ENCODE measurements around the gene PTPRM. TPM values are rescaled to one million over a fixed set of nuclear protein-coding genes. Genes with fewer than 3 reads are reported as not detected.

The PTPRM gene
- polyA plus RNA-seq, 3 donors: 0.04 to 2.1 (median 0.66) TPM

DNA sequence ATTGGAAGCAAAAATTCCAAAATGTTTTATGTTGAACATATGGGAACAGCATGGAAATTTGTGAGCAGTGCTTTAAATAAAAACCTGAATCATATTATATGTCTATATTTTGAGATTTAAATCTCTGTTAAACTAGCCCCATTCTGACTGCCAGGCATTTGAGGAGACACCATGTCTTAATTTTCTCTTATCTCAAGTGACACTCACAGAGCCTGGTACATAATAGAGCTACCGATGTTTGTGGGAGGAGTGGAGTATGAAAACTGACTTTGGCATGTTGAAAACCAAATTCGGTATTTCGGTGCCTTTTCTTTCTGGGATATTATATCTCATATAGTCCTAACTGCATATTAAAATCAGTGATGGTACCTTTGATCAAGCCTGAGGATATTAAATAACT is 124.1 kb downstream of the PTPRM start:
- DNase-seq: no peak
- Mint-ChIP-seq H3K27me3 (ENCODE audit: low read depth in 3 of 3) (no peaks in the 10 kb centered on the region), H3K9me3 (peaks cover 2 to 10% (median 3%) of the 10 kb centered on the region in 7 donors), H3K4me3 (no peak overlapping the region), H3K4me1 (no peaks in the 10 kb centered on the region), H3K27ac (no peak overlapping the region), H3K36me3 (no peaks in the 10 kb centered on the region)
- H3K4me1 ChIP-seq (ENCODE audit: control insufficient read depth in 1 of 2, insufficient read depth in 2 of 2, low read length in 2 of 2): no peaks in the 10 kb centered on the region
- H3K79me2 ChIP-seq (ENCODE audit: insufficient read depth, low read length): no peaks in the 10 kb centered on the region
- H4K20me1 ChIP-seq (ENCODE audit: insufficient read depth, low read length): no peaks in the 10 kb centered on the region
- no peak overlapping the region for H2AFZ ChIP-seq (ENCODE audit: insufficient read depth, low read depth, low read length, poor library complexity, severe bottlenecking)
- peaks cover 0 to 2% of the 10 kb centered on the region in 2 donors for H3K9me3 ChIP-seq (replicated peaks in 1 of 2; ENCODE audit: control insufficient read depth in 1 of 2, insufficient read depth in 1 of 2, low read length in 2 of 2)
- H3K36me3 ChIP-seq (replicated peaks in 1 of 2; ENCODE audit: control insufficient read depth in 1 of 2, insufficient read depth in 2 of 2, low read length in 2 of 2): no peaks in the 10 kb centered on the region
- TF ChIP-seq, protein P1, sequence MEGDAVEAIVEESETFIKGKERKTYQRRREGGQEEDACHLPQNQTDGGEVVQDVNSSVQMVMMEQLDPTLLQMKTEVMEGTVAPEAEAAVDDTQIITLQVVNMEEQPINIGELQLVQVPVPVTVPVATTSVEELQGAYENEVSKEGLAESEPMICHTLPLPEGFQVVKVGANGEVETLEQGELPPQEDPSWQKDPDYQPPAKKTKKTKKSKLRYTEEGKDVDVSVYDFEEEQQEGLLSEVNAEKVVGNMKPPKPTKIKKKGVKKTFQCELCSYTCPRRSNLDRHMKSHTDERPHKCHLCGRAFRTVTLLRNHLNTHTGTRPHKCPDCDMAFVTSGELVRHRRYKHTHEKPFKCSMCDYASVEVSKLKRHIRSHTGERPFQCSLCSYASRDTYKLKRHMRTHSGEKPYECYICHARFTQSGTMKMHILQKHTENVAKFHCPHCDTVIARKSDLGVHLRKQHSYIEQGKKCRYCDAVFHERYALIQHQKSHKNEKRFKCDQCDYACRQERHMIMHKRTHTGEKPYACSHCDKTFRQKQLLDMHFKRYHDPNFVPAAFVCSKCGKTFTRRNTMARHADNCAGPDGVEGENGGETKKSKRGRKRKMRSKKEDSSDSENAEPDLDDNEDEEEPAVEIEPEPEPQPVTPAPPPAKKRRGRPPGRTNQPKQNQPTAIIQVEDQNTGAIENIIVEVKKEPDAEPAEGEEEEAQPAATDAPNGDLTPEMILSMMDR (IDR thresholded peaks at IDR 0.05): no peak
- no peak overlapping the region for H3K4me2 ChIP-seq (replicated peaks; ENCODE audit: extremely low read depth, low read length, poor library complexity, severe bottlenecking)
- no peak overlapping the region for H3K9ac ChIP-seq (ENCODE audit: insufficient read depth, low read length, poor library complexity, severe bottlenecking)
- no peak overlapping the region for H3K27ac ChIP-seq (ENCODE audit: low read depth in 1 of 2, low read length in 2 of 2)
- WGBS (ENCODE audit: insufficient coverage): no CpG with 5 or more reads among the region's 3 CpGs
- intact Hi-C loops (cut with micrococcal nuclease): no loop called here
- H3K27me3 ChIP-seq (ENCODE audit: control insufficient read depth in 2 of 2, insufficient read depth in 2 of 2, low read length in 2 of 2): no peaks in the 10 kb centered on the region
- no peak overlapping the region for H3K4me3 ChIP-seq (replicated peaks in 1 of 3; ENCODE audit: low read depth in 2 of 3, low read length in 3 of 3)

DNA sequence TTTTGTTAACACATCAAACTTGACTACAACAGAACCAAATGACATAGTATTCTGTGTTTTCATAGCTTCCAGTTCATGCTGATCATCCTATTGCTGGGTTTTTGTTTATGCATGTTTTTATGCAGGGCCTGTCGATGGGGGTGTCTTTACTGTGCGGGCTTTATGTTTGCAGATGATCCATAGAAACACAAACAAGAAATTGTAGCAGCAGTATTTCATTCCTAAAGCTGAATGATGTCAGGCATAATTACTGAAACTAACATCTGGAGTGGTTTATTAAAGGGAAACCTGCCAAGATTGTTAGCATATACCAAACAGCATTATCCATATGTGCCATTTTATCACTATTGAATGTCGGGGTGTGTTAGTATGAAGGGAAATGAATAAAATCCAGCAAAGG is 129.7 kb downstream of the PTPRM start:
- H3K27me3 ChIP-seq (ENCODE audit: control insufficient read depth in 2 of 2, insufficient read depth in 2 of 2, low read length in 2 of 2): no peaks in the 10 kb centered on the region
- Mint-ChIP-seq H3K9me3 (peaks cover 0 to 7% (median 5%) of the 10 kb centered on the region in 7 donors), H3K36me3 (no peaks in the 10 kb centered on the region), H3K4me1 (no peaks in the 10 kb centered on the region), H3K27ac (no peak overlapping the region), H3K4me3 (no peak overlapping the region), H3K27me3 (ENCODE audit: low read depth in 3 of 3) (peaks cover 0 to 2% (median 1%) of the 10 kb centered on the region in 3 donors)
- no peaks in the 10 kb centered on the region for H3K36me3 ChIP-seq (replicated peaks in 1 of 2; ENCODE audit: control insufficient read depth in 1 of 2, insufficient read depth in 2 of 2, low read length in 2 of 2)
- H3K9ac ChIP-seq (ENCODE audit: insufficient read depth, low read length, poor library complexity, severe bottlenecking): no peak overlapping the region
- intact Hi-C loops (cut with micrococcal nuclease): no loop called here
- H3K9me3 ChIP-seq (replicated peaks in 1 of 2; ENCODE audit: control insufficient read depth in 1 of 2, insufficient read depth in 1 of 2, low read length in 2 of 2): peaks cover 0 to 2% of the 10 kb centered on the region in 2 donors
- no peak overlapping the region for H3K4me2 ChIP-seq (replicated peaks; ENCODE audit: extremely low read depth, low read length, poor library complexity, severe bottlenecking)
- H3K79me2 ChIP-seq (ENCODE audit: insufficient read depth, low read length): no peaks in the 10 kb centered on the region
- no peak for DNase-seq
- no peak overlapping the region for H2AFZ ChIP-seq (ENCODE audit: insufficient read depth, low read depth, low read length, poor library complexity, severe bottlenecking)
- no peak overlapping the region for H3K27ac ChIP-seq (ENCODE audit: low read depth in 1 of 2, low read length in 2 of 2)
- no CpG with 5 or more reads among the region's 3 CpGs for WGBS (ENCODE audit: insufficient coverage)
- no peaks in the 10 kb centered on the region for H4K20me1 ChIP-seq (ENCODE audit: insufficient read depth, low read length)
- H3K4me3 ChIP-seq (replicated peaks in 1 of 3; ENCODE audit: low read depth in 2 of 3, low read length in 3 of 3): no peak overlapping the region
- H3K4me1 ChIP-seq (ENCODE audit: control insufficient read depth in 1 of 2, insufficient read depth in 2 of 2, low read length in 2 of 2): no peaks in the 10 kb centered on the region
- TF ChIP-seq, protein P1 (IDR thresholded peaks at IDR 0.05): no peak
